Hepatocyte (in vitro differentiated cells): ENCODE results near the gene CHD6. TPM values are rescaled to one million over a fixed set of nuclear protein-coding genes. Genes with fewer than 3 reads are reported as not detected.

Experiments used
- DNase-seq: peaks from one replicate; pipeline ENCODE4 v3.0.0-alpha.2; 2016; ENCODE audit warnings: low spot score
- H2AFZ ChIP-seq: fragments of 200-600 bp; sonication (generic); 2 replicates; pipeline ENCODE4 v1.6.0; 2016; ENCODE audit warnings: antibody characterized with exemption, mild to moderate bottlenecking
- H3K27ac ChIP-seq: fragments of 200-600 bp; sonication (generic); 2 replicates; pipeline ENCODE4 v1.5.1; 2016; ENCODE audit warnings: mild to moderate bottlenecking
- H3K27me3 ChIP-seq: fragments of 200-600 bp; sonication (generic); 2 replicates; pipeline ENCODE4 v1.6.1; 2016
- H3K36me3 ChIP-seq: fragments of 200-600 bp; sonication (generic); replicated peaks from 2 replicates; pipeline ENCODE4 v1.5.1; 2016; ENCODE audit warnings: low read depth; ENCODE audit not compliant: insufficient read depth
- H3K4me1 ChIP-seq: fragments of 200-600 bp; sonication (generic); 2 replicates; pipeline ENCODE4 v1.5.1; 2016; ENCODE audit warnings: mild to moderate bottlenecking, moderate library complexity; ENCODE audit not compliant: insufficient read depth
- H3K4me2 ChIP-seq: fragments of 200-600 bp; sonication (generic); 2 replicates; pipeline ENCODE4 v1.6.0; 2016
- H3K4me3 ChIP-seq: fragments of 200-600 bp; sonication (generic); 2 replicates; pipeline ENCODE4 v1.5.1; 2016; ENCODE audit warnings: mild to moderate bottlenecking
- H3K79me2 ChIP-seq: fragments of 200-600 bp; sonication (generic); 2 replicates; pipeline ENCODE4 v1.6.0; 2017; ENCODE audit warnings: mild to moderate bottlenecking
- H3K9me2 ChIP-seq: fragments of 200-600 bp; sonication (generic); replicated peaks from 2 replicates; pipeline ENCODE4 v1.6.0; 2017; ENCODE audit warnings: mild to moderate bottlenecking; ENCODE audit not compliant: insufficient read depth
- H3K9me3 ChIP-seq: fragments of 200-600 bp; sonication (generic); 2 replicates; pipeline ENCODE4 v1.5.1; 2016; ENCODE audit warnings: low read depth, mild to moderate bottlenecking
- H4K20me1 ChIP-seq: fragments of 200-600 bp; sonication (generic); 2 replicates; pipeline ENCODE4 v1.6.0; 2016; ENCODE audit warnings: mild to moderate bottlenecking; ENCODE audit not compliant: insufficient read depth, poor library complexity, severe bottlenecking
- EZH2 ChIP-seq: fragments of 200-600 bp; sonication (generic); IDR thresholded peaks from 2 replicates; pipeline ENCODE4 v1.6.1; 2016; ENCODE audit warnings: antibody characterized with exemption, mild to moderate bottlenecking, borderline replicate concordance
- EZH2phosphoT487 ChIP-seq: fragments of 200-600 bp; sonication (generic); IDR thresholded peaks from one replicate; pipeline ENCODE4 v1.6.1; 2018; ENCODE audit warnings: antibody characterized with exemption, mild to moderate bottlenecking, low read depth, moderate library complexity; ENCODE audit not compliant: unreplicated experiment, severe bottlenecking
- WGBS: methylation state at CpG from one replicate; pipeline ENCODE4 v1.1.6; 2016; ENCODE audit warnings: low lambda C conversion rate; ENCODE audit errors: missing lambda C conversion rate; 5-methylcytosine and 5-hydroxymethylcytosine counted together
- polyA plus RNA-seq: library from polyadenylated mRNA; unstranded; fragments of >200 nt; fragmentation: Nextera tagmentation; extraction: Ambion mirVana; gene quantifications from 2 replicates; pipeline ENCODE4 v1.2.1, GENCODE V29; 2016
- total RNA-seq: library from RNA; depleted of rRNA; stranded (reverse); fragments of >200 nt; gene quantifications from 2 replicates; pipeline ENCODE4 v1.2.3, GENCODE V29; 2014
- TF ChIP-seq, protein P1 (sequence below): fragments of 200-600 bp; sonication (generic); IDR thresholded peaks from 2 replicates; pipeline ENCODE4 v1.5.1; 2016; ENCODE audit warnings: antibody characterized with exemption, mild to moderate bottlenecking; ENCODE audit not compliant: poor library complexity

Gene CHD6
- total and polyA plus RNA-seq, 2 experiments from 2014 or later: 31.0 to 56.0 TPM

DNA sequence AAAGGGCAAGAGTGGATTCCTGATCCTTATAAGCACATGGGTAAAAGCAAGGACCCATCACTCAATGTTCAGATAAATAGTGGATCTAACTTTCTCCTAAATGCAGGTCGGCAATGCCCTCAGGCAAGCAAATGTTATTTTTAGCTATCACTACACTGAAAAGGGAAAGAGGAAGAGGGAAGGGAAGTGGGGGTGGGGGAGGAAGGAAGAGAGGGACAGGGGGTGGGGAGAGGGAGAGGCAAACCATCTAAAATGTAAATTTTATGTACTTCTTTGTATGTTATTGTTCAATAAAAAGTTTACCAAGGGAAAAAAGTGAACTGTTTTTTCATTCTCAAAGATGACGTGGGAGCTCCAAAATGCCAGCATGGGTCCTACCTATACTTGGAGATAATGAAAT is 44.2 kb downstream of the CHD6 start:
- Histone ChIP-seq H3K36me3 (no peaks in the 10 kb centered on the region), H3K4me1 (peaks cover 14% of the 10 kb centered on the region), H3K9me3 (peaks cover 4% of the 10 kb centered on the region), H2AFZ (no peak overlapping the region), H4K20me1 (peaks cover 45% of the 10 kb centered on the region), H3K27me3 (no peaks in the 10 kb centered on the region), H3K27ac (no peak overlapping the region), H3K4me3 (no peak overlapping the region), H3K4me2 (no peak overlapping the region), H3K79me2 (peaks cover 100% of the 10 kb centered on the region), H3K9me2 (no peaks in the 10 kb centered on the region)
- TF ChIP-seq EZH2phosphoT487 (no peak), EZH2 (no peak)
- TF ChIP-seq, protein P1, sequence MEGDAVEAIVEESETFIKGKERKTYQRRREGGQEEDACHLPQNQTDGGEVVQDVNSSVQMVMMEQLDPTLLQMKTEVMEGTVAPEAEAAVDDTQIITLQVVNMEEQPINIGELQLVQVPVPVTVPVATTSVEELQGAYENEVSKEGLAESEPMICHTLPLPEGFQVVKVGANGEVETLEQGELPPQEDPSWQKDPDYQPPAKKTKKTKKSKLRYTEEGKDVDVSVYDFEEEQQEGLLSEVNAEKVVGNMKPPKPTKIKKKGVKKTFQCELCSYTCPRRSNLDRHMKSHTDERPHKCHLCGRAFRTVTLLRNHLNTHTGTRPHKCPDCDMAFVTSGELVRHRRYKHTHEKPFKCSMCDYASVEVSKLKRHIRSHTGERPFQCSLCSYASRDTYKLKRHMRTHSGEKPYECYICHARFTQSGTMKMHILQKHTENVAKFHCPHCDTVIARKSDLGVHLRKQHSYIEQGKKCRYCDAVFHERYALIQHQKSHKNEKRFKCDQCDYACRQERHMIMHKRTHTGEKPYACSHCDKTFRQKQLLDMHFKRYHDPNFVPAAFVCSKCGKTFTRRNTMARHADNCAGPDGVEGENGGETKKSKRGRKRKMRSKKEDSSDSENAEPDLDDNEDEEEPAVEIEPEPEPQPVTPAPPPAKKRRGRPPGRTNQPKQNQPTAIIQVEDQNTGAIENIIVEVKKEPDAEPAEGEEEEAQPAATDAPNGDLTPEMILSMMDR: no peak
- 87% methylated on average over 2 of the region's 2 CpGs for WGBS
- DNase-seq: no peak

DNA sequence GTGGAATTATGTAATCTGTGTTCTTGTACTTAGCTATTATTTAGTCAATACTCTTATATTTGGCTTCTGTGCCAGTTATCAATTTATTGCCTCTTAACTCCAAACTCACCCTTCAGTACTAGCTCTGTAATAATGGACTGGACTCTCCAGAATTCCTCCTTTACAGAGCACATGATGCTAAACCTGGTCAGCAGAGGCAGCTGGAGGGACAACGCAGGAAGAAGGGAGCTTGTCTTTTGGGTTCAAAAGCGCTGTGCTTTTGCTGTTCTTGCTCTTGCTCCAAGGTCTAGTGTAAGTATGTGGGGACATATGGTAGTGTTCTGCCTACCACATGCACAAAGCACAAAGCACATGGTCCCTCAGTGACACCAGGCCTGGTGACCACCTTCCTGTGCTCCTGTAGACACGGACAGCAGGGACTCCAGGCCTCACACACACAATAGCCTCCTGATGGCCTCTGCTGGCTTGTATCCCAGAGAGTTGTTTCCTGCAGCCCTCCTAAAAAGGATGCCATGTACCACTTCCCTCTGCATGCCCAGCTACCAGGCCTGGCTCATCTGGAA is 46.1 kb downstream of the CHD6 start:
- TF ChIP-seq, protein P1: no peak
- TF ChIP-seq EZH2phosphoT487 (no peak), EZH2 (no peak)
- no peaks in the 10 kb centered on the region for H3K36me3 ChIP-seq
- no peak overlapping the region for H3K4me3 ChIP-seq
- H3K79me2 ChIP-seq: peaks cover 100% of the 10 kb centered on the region
- H3K4me2 ChIP-seq: no peak overlapping the region
- H4K20me1 ChIP-seq: peaks cover 54% of the 10 kb centered on the region
- H3K27me3 ChIP-seq: no peaks in the 10 kb centered on the region
- DNase-seq: no peak
- H3K4me1 ChIP-seq: peaks cover 18% of the 10 kb centered on the region
- no peak overlapping the region for H3K27ac ChIP-seq
- WGBS: 93% methylated on average over 3 of the region's 3 CpGs
- H2AFZ ChIP-seq: no peak overlapping the region
- H3K9me2 ChIP-seq: no peaks in the 10 kb centered on the region
- peaks cover 4% of the 10 kb centered on the region for H3K9me3 ChIP-seq

DNA sequence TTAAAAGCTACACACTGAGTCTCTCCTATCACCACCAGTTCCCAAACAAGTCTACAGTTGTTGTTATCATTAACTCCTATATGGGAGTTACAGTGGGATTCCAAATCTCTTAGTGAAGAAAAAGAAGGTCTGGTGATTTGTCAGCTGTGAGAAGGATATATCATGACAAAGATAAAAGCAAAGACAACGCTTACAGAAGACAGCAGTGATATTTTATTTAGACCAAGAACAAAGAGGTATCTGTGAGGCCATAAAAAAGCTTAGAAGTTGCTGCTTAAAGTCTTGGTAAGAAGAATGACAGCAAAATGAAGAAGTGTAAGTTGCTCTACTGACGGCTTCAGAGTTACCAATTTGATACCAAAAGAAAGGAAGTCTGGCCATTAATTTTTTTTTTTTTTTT is 47.2 kb downstream of the CHD6 start:
- Histone ChIP-seq H3K4me3 (no peak overlapping the region), H3K9me2 (no peaks in the 10 kb centered on the region), H3K9me3 (peaks cover 4% of the 10 kb centered on the region), H4K20me1 (peaks cover 59% of the 10 kb centered on the region), H2AFZ (no peak overlapping the region), H3K27ac (peak overlapping the region; percentile 29), H3K4me2 (no peak overlapping the region), H3K36me3 (no peaks in the 10 kb centered on the region), H3K79me2 (peaks cover 100% of the 10 kb centered on the region), H3K27me3 (no peaks in the 10 kb centered on the region), H3K4me1 (peaks cover 18% of the 10 kb centered on the region)
- 64% methylated on average over 2 of the region's 2 CpGs for WGBS
- TF ChIP-seq EZH2phosphoT487 (no peak), EZH2 (no peak)
- DNase-seq: no peak

DNA sequence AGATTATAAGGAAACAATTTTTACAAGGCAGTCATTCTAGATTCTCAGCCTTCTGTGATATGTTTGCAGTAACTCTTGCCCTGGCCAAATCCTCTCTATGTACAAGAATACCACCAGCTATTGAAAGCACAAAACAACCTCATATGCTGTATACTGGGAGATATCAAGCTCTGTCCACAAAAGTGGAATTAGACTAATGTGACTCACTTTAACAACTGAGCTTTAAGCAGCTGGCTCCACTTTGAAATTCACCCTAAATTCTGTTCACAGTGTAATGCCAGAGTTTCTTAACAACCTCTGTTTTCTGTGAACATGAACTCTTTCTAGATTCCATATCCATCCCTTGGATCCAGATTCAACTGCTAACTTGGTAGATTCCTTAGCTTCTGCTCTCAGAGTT is 47.6 kb downstream of the CHD6 start:
- Histone ChIP-seq H3K4me2 (no peak overlapping the region), H2AFZ (no peak overlapping the region), H3K9me3 (peaks cover 4% of the 10 kb centered on the region), H3K27ac (peak overlapping the region; percentile 29), H4K20me1 (peaks cover 60% of the 10 kb centered on the region), H3K27me3 (no peaks in the 10 kb centered on the region), H3K4me1 (peaks cover 18% of the 10 kb centered on the region), H3K4me3 (no peak overlapping the region), H3K36me3 (no peaks in the 10 kb centered on the region), H3K79me2 (peaks cover 100% of the 10 kb centered on the region), H3K9me2 (no peaks in the 10 kb centered on the region)
- peak; percentile 7 for DNase-seq
- TF ChIP-seq, protein P1: no peak
- TF ChIP-seq EZH2phosphoT487: no peak
- no peak for TF ChIP-seq EZH2
